Hematopoietic multipotent progenitor cell (in vitro differentiated cells): ENCODE results near the gene MPV17L2. TPM values are rescaled to one million over a fixed set of nuclear protein-coding genes. Genes with fewer than 3 reads are reported as not detected.

ENCODE experiments used
- DNase-seq, 3 donors: peaks; one replicate each; pipeline ENCODE4 v3.0.0-alpha.2; 2011 to 2015; ENCODE audit warnings: low read depth in 2 of 3, low spot score in 2 of 3
- total RNA-seq: library from RNA; depleted of rRNA; stranded (reverse); fragments of >200 nt; gene quantifications from one replicate; pipeline ENCODE4 v1.2.3, GENCODE V29; 2012

MPV17L2 gene
- total RNA-seq, 1 donor, result 12.4 TPM

DNA sequence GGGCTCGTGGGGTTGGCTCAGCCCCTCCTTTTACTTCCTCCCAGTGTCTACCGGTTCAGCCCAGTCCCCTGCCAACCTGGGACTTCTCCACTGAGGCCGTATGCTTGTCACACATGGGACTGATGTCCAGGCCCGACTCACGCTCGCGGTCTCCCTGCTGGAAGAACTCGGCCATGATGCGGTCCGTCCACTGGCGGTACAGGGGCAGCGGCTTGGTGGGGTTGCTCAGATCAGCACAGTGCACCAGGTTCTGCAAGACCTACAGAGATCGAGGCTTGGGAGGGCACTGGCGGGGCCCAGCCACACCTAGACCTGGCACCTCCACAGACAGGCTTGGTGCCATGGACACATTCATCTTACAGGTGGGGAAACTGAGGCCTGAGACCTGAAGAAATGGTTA is 18.7 kb downstream of the MPV17L2 start:
- no peak for DNase-seq

DNA sequence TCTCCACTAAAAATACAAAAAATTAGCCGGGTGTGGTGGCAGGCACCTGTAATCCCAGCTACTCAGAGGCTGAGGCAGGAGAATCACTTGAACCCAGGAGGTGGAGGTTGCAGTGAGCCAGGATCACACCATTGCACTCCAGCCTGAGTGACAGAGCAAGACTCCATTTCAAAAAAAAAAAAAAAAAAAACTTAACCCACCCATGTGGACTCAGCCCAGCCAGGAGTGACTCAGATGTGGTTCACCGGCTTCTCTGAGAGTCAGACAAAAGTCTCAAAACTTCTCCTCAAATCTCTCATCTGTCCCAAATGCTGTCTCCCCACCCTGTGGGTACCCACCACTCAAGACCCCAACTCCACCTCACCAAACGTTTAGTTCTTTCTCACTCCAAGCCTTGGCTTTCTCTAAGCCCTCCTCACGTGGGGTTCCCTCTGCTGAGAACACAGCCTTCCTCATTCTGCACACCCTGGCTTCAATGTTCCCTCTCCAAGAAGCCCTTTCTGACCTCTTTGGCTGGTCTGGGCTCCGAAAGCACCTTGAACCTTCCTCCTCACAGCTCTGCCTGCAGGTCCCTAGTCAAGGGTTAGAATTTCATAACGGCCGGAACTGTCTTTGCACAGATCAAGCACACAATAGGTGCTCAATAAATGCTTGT is 21.9 kb downstream of the MPV17L2 start:
- DNase-seq, result peak in 1 of 3 donors; percentile 35

DNA sequence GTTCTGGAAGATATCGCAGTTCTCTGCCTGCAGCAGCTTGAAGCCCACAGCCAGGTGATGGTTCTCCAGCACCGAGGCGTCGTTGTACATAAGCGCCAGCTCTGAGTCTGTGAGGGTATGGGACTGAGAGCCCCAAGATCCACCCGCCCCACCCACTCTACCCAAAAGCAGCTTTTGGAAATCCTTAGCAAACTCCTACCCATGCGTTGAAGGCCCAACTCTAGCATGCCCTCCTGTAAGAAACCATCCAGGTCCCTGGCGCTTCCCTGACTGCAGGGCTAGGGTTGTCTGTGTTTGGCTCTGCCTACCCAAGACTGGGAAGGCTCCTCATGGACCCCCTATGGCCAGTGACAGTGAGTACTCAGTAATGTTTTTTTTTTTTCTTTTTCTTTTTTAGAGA is 23.8 kb downstream of the MPV17L2 start:
- no peak for DNase-seq

DNA sequence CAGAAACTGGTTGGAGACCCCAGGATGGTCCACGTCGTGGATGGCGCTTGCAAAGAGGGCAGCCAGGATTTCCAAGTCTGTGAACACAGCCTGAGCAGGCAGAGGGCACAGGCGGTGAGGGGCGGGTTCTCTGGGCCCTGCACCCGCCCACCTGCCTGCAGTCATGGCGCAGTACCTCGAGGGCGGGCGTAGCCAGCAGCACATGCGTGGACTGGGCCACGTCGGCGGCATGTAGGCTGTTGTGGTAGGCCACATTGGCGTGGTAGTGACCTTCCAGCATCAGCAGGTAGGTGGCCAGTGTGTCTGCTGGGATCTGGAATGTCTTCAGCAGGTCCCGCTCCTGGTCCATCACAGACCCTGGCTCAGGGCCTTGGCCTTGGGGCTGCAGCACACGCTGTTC is 25.1 kb downstream of the MPV17L2 start:
- DNase-seq, result no peak

DNA sequence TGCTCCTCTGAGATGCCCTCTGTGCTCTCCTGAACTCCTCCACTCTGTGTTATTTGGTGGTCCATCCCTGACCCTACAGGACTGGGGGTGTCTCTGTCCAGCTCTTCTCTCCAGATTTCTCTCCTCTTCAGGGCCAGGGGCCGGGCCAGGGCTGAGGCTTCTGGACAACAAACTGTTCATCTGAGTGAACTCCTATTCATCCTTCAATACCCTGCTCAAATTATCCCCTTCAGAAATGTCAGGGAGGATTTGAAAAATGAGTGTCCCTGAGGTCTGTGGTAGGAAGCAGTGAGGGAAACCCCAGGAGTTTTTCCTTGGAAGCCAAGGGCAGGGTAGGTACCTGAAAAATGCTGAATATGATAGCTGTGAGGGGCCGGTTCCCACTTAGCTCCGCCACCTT is 25.6 kb downstream of the MPV17L2 start:
- no peak for DNase-seq

DNA sequence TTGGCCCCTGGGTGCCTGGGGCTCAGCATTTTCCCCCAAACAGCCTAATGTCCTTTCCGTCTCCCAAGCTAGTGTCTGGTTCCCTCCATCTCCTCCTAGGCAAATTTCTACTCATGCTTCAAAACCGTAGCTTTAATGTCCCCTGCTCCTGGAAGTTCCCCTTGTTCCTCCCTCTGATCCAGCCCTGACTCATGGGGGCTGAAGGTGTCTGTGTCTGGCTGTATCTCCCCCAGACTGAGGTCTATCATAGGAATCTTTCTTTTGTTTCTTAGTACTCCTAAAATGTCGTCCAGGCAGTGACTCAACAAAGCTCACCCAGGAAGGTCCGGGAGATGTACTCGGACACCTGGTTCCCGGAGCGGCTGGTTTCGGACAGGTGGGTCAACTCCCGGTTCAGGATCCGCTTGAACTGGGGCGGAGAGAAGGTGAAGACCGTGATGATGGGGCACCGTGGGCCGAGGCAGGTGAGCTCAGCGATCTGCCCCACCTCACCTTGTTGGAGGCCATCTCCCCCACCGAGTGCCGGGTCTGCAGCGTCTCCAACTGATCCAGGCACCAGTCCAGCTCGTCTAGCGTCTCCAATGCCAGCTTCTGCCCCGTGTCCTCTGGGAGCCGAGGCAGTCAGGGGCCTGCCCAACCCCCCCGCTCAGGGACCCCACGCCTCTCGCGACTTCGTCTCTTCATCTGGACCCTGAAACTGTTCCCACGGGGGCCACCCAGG is 27.1 kb downstream of the MPV17L2 start:
- DNase-seq, result no peak

DNA sequence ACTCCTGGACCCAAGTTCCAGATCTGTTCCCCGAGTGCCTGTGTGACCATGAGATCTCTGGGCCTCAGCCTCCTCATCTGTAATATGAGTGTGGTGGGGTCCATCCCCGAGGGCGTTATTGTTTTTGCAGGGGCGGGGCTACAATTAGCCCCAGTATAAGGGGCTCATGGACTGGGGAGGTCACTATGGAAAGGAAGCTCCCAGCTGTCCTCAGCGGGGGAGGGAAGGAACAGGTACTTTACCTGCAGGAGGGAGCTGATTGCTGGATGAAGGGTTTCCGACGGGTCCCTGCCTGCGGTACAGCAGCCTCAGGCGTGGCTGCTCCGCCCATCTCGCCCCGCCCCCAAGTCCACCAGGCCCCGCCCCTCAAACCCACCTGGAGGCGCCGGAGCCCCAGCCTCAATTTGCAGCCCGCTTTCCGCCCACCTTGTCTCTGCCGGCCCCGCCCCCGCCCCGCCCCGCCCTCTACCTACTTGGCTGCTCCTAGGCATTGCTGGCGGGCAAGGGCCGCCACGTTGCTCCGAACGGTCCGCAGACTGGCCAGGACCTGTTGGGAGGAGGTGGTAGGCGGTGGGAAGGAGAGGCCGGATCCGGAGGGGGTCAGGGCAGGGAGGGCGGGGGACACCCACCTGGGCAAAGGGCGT is 27.7 kb downstream of the MPV17L2 start:
- DNase-seq, result no peak

DNA sequence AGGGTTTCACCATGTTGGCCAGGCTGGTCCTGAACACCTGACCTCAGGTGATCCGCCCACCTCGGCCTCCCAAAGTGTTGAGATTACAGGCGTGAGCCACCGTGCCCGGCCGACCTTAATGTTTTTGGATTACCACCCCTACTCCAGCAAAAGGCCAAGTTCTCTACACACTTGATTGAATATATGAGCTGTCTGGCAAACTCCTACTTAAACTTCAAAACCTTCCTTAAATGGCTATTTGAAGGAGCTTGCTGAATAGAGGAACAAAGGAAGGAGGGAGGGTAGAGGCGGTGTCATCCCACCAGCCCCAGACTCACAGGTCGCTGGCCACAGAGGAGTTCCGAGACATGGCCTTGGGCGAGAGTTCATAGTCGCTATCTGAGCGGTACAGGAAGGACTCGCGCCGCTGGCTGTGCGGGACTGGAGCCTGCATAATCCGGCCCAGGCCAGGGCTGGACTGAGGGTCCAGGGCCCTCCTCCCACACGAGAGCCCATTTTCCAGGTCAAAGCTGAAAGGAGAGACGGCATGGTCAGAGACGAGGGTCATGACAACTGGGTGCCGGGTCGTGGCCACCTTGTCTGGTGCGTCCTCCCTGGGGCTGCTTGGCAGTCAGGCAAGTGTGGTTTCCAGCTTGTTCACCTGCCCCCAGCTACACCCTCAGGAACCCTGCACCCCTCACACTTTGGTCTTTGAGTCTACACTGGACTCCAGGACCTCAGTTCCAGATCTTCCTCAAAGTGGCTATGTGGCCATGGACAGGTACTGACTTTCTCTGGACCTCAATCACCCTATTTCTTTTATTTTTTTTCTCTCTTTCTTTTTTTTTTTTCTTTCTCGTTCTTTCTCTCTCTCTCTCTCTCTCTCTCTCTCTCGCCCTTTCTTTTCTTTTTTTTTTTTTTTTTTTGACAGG is 29.1 kb downstream of the MPV17L2 start:
- no peak for DNase-seq

DNA sequence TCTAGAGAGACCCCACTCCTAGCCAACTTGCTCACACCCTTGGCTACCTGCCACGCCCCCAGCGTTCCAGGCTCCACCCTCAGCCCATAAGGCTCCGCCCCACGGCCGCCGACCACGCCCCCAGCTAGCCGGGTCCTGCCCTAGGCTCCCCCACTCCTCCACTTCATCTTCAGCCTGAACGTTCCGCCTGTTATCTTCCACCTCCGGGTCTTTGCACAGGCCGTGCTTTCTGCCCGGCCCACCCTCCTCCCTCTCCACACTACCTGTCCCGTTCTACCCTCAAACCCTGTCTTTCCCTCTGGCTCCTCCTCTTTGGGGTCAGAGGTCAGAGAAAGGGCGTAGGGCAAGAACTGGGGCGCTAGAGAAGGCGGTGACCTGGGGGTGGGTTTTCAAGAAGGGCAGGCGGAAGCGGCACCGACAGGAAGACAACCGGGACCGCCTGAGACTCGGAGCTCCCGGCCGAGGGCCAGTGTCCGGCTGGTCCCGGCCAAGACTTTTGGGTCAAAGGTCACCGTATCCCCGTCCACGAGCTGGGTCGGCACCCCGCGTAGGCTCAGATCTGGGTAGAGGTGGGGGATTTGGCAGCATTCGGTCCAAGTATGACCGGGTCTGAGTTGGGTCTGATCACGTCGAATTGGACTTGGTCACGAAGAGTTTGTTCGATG is 31.0 kb downstream of the MPV17L2 start:
- peak in 1 of 3 donors; percentile 31 for DNase-seq

DNA sequence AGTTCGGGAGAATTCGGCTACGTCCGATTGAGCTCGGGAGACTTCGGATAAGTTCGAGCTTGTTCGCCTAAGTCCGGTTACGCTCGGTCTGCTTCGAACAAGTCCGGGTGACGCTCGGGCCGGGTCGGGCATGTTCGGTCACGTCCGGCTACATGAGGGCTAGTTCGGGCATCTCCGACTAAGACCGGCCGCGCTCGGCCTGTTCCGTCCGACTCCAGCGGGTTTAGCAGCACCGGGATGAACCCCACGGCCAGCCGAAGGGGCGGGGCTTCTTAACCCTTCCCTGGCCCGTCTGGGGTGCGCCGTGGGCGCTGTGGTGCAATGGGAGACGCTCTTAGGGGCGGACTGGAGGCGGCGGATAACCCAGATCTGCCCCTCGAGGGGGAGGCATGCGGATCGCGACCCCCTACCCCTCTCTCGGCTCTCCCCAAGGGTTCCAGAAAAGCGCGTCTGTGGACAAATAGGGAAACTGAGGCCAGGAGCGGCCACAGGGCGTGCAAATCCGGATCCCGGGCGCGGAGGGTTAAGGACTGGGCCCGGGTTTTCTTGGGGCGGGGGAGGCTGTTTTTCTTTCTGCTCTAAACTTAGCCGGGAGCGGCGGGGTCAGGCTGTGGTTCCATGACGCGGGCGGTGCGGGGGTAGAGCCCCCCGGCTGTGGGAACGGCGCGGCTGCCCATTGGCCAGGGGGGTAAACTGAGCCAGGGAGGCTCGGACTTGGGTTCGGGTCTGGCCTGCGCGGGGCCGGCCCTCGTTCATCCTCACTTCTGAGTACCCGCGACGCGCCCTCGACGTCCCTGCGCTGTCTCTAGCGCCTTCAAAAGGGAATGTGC is 31.7 kb downstream of the MPV17L2 start:
- peak; percentile 65 to 93 (median 91) for DNase-seq

DNA sequence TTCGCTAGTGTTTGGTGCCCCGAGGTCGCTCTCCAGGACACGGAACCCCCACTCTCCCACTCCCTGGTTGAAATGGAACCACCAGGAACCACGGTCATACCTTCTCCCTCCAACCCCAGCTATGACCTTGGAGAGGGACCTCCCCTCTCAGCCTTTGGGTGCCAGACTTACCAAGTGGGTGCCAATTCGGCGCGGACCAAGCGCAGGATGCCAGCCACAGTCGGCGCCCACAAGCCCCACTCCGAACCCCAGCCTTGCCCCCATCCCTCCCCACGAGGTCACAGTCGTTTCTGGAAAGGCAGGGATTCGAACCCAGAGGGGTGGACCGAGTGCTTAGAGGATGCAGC is 32.3 kb downstream of the MPV17L2 start:
- DNase-seq, result no peak

DNA sequence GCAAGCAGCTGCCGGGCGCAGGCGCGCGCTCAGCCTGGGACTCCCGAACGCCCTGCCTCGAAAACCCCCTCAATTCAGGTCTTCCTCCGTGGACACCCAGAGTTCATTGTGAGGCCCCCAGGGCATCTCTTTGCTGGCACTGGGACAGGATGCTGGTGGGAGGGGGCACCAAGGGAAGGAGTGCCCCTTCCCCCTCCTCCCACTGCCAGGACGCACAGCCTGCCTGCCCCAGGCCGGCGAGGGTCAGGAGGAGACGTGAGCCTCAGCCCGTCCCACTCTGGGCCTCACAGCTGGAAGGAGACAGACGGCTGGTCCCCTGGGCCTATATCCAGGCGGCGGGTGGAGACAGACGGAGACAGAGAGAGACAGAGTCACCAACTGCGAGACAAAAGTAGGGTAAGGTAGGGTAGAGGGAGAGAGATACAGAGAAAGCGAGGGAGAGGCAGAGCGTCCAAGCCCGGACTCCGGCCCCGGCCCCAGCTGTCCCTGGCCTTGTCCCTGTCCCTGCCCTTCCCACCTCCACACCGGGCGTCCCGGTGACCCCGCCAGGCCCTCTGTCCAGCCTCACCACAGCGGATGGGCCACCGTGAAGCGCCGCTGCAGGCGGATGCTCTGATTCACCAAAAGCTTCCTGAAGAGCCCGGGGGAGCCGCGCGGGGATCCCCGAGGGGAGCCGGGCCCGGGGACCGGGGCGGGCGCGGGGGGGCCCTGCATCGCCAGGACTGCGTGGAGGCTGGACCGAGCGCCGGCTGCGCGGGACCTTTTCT is 32.9 kb downstream of the MPV17L2 start, which contains the start of gene PDE4C:
Gene PDE4C (minus strand): TSS at position 737 of the 767 bp plus-strand sequence. CDS start 23 bp downstream, at position 714.
- DNase-seq, result peak in 1 of 3 donors; percentile 59

DNA sequence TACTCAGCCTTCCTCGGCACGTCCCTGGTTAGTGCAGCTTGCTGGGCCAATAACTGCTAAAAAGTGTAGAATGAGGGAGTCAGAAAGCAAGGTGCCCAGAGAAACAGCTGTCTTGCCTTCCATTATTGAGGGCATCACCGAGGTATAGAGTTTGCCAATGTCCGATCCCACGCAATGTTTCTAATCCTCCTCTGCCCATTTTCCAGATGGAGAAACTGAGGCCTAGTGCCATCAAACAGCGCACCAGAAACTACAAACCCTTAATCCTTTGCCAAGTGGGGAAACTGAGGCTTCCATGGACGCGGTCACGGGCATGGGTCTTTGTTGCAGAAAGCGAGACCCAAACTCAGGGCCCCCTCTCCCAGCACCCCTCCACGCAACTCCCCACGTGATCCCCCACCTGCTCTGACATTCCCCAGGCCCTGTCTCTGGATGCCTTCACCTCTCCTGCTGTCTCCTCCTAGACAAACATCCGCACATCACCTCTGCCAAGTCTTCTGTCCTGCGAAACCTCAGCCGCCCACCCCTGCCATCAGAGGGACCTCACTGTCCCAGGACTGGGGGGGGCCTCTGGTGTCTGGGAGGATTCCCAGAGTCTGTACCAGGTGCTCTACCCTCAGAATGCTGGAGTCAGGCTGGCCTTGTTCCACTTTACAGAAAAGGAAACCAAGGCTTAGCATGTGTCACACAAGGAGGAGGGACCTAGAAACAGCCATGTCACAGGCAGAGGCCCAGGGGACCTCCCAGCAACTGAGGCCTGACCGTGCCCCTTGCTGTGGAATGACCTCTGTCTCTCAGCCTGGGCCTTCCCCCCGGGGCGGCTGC is 34.1 kb downstream of the MPV17L2 start:
- DNase-seq, result no peak

DNA sequence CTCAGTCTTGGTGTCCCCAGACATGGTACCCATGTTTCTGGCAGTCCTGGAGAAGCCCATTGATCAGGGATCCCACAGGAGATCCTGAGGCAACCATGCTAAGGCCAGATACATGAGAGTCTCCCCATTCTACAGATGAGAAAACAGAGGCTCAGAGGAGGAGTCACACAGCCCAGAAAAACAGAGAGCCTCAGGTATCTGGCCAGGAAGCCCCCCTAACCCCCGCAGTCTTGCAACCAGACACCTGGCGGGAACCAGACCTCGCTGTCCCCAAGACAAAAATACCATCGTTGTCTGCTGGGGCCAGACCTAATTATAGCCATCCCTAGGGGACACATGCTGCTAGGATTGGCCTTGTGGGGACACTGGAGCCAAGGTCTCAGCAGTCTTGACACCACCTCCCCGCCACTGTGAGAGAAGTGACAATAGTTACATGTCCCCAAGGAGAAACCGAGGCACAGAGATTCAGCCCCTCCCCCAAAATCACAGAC is 34.8 kb downstream of the MPV17L2 start:
- no peak for DNase-seq

DNA sequence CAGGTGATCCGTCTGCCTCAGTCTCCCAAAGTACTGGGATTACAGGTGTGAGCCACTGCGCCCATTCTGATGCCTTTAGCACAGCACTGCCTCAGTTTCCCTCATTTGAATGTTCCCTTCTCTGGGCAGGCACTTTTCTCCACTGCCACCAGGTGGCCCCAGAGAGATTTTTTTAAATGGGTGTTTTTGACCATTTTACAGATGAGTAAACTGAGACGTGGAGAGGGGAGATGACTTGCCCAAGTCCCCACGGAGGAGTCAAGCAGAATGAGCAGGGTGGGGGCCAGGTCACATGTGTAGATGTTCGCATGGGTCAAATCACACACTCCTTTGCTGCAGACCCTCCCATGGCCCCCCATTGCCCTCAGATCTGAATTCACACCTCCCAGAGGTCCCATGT is 36.5 kb downstream of the MPV17L2 start:
- no peak for DNase-seq

DNA sequence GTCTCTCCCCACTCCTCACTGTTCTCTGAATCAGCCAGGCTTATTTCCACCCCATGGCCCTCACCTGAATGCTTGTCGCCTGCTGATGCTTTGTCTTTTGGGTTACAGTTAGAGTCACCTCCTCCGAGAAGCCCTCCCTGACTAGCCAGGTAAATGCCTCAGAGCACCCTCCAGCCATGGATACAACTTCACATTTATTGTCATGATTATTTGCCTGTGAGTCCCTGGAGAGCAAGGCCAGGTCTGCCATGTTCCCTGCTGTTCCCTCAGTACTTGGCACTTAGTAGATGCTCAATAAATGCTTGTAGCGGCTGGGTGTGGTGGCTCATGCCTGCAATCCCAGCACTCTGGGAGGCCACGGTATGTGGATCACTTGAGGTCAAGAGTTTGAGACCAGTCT is 36.9 kb downstream of the MPV17L2 start:
- DNase-seq, result no peak

DNA sequence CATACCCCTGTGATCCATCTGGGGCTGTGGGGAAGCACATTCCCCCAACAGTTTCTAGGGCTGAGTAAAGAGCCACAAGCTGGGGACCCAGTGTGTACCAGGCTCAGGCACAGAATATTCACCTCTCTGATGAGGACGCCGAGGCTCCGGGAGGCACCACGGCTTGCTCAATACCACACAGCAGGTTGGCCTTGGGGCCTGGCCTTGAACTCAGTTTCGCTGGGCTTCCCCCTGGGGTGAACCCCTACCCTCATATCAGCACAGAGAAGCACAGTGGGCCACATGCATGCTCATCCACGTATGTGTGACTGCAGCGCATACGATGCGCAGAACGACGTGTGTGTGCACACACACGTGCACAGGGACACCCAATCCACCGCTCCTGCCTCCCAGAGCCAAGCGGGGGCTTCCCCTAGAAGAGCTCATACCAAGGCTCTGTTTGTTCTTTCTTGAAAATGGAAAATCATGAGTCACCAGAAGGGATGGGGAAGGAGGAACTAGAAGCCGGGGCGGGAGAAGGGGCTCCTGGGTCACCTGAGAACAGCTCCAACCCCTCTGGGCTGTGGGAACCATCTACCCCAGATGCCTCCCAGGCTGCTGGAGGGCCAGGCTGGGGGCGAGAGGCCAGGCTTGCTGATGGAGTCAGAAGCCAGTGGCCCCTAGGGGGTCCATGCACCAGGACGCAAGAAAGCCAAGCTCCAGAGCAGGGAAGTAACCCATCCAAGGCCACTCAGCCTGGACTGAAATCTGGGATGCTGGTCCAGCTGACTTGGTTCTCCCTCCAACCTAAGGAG is 38.1 kb downstream of the MPV17L2 start:
- DNase-seq, result peak in 1 of 3 donors; percentile 40
